Frontal cortex (tissue), 1 donor: ENCODE results near the gene GPR26. TPM values are rescaled to one million over a fixed set of nuclear protein-coding genes. Genes with fewer than 3 reads are reported as not detected.

Experiments used
- total RNA-seq: library from RNA; depleted of rRNA; stranded (reverse); fragments of >200 nt; gene quantifications from one replicate; pipeline ENCODE4 v1.2.3, GENCODE V29; 2014

GPR26 gene
- total RNA-seq, 1 donor from 2014 or later = 5.3 TPM

Other genes starting within 250 kb of the GPR26 start
- gene CPXM2, start 225.5 kb downstream of the GPR26 start, total RNA-seq = under 0.01 TPM